Measurements from ENCODE around the gene ACSM3.

The ACSM3 gene

DNA sequence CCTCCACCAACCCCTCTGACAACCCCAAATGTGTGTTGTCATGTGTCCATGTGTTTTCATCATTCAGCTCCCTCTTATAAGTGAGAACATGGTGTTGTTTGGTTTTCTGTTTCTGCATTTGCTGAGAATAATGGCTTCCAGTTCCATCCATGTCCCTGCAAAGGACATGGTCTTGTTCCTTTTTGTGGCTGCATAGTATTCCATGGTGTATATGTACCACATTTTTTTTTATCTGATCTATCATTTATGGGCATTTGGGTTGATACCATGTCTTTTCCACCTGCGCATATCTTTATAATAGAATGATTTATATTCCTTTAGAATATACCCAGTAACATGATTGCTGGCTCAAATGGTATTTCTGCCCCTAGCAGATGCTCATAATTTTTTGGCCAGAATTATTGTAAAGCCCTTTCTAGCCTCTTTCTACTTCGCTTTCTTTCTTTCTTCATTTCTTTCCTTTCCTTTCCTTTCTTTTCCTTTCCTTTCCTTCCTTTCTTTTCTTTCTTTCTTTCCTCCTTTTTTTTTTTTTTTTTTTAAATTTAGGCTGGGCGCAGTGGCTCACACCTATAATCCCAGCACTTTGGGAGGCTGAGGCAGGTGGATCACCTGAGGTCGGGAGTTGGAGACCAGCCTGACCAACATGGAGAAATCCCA is 55.2 kb downstream of the ACSM3 start:
- Histone ChIP-seq H2BK5ac (ENCODE audit: low read depth, low read length, poor library complexity) (no peak overlapping the region), H4K8ac (ENCODE audit: low read depth, low read length) (no peak overlapping the region), H3K79me1 (ENCODE audit: low read length) (no peaks in the 10 kb centered on the region), H3K4me2 (ENCODE audit: low read length) (no peak overlapping the region), H2AFZ (ENCODE audit: insufficient read depth, low read length, poor library complexity) (no peak overlapping the region), H3K36me3 (ENCODE audit: control insufficient read depth in 1 of 2, insufficient read depth in 2 of 2, low read length in 2 of 2) (peaks cover 0 to 1% of the 10 kb centered on the region in 2 experiments), H3K18ac (ENCODE audit: low read length) (no peak overlapping the region), H3K9me3 (ENCODE audit: insufficient read depth, low read depth, low read length) (no peaks in the 10 kb centered on the region), H2AK5ac (ENCODE audit: low read length) (no peak overlapping the region), H3K23ac (ENCODE audit: low read length) (no peak overlapping the region), H3K79me2 (ENCODE audit: control insufficient read depth, insufficient read depth, low read length, poor library complexity) (no peaks in the 10 kb centered on the region), H4K12ac (ENCODE audit: low read depth, low read length) (no peak overlapping the region), H4K91ac (ENCODE audit: low read depth, low read length) (no peak overlapping the region), H2BK120ac (ENCODE audit: insufficient read depth, low read length, poor library complexity) (no peak overlapping the region), H3K9ac (ENCODE audit: low read length) (no peak overlapping the region), H3K14ac (ENCODE audit: low read length) (no peak overlapping the region), H3K4me3 (ENCODE audit: low read depth, low read length) (no peak overlapping the region), H3K27ac (ENCODE audit: low read depth, low read length) (no peak overlapping the region), H3K4me1 (ENCODE audit: control insufficient read depth in 1 of 2, insufficient read depth in 2 of 2, low read length in 2 of 2) (no peaks in the 10 kb centered on the region), H3K27me3 (ENCODE audit: insufficient read depth, low read length) (no peaks in the 10 kb centered on the region), H2BK12ac (ENCODE audit: low read length) (no peak overlapping the region), H3K4ac (ENCODE audit: low read depth, low read length) (no peak overlapping the region)
- no peak for DNase-seq
- no CpG with 5 or more reads among the region's 4 CpGs for WGBS (ENCODE audit: extremely low coverage, insufficient coverage, insufficient read length)

DNA sequence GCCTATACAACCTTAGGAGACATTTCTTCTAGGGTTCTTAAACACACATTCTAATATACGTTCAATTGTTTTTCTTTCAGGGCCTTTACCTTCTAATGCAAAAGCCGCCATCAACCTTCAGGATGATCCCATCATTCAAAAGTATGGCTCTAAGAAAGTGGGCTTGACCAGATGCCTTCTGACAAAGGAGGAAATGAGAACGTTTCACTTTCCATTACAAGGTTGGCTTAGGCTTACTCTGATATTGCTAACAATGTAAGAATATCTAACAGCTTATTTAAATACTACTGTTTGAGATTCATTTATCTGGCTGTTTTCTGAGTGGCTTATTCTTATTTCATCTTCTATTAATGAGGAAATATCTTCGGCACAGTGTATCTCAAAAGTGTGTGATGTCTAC is 57.9 kb downstream of the ACSM3 start:
- no peak overlapping the region for H2AK5ac ChIP-seq (ENCODE audit: low read length)
- no peak overlapping the region for H4K8ac ChIP-seq (ENCODE audit: low read depth, low read length)
- no peak overlapping the region for H3K4ac ChIP-seq (ENCODE audit: low read depth, low read length)
- no peak overlapping the region for H2BK120ac ChIP-seq (ENCODE audit: insufficient read depth, low read length, poor library complexity)
- no peak overlapping the region for H3K4me2 ChIP-seq (ENCODE audit: low read length)
- no CpG with 5 or more reads among the region's 4 CpGs for WGBS (ENCODE audit: extremely low coverage, insufficient coverage, insufficient read length)
- H3K79me1 ChIP-seq (ENCODE audit: low read length): no peaks in the 10 kb centered on the region
- H3K79me2 ChIP-seq (ENCODE audit: control insufficient read depth, insufficient read depth, low read length, poor library complexity): no peaks in the 10 kb centered on the region
- no peaks in the 10 kb centered on the region for H3K9me3 ChIP-seq (ENCODE audit: insufficient read depth, low read depth, low read length)
- no peak overlapping the region for H3K9ac ChIP-seq (ENCODE audit: low read length)
- H3K4me1 ChIP-seq (ENCODE audit: control insufficient read depth in 1 of 2, insufficient read depth in 2 of 2, low read length in 2 of 2): no peaks in the 10 kb centered on the region
- no peak overlapping the region for H3K27ac ChIP-seq (ENCODE audit: low read depth, low read length)
- no peak overlapping the region for H4K91ac ChIP-seq (ENCODE audit: low read depth, low read length)
- H3K4me3 ChIP-seq (ENCODE audit: low read depth, low read length): no peak overlapping the region
- H2BK12ac ChIP-seq (ENCODE audit: low read length): no peak overlapping the region
- no peaks in the 10 kb centered on the region for H3K36me3 ChIP-seq (ENCODE audit: control insufficient read depth in 1 of 2, insufficient read depth in 2 of 2, low read length in 2 of 2)
- no peak overlapping the region for H3K14ac ChIP-seq (ENCODE audit: low read length)
- no peak overlapping the region for H2AFZ ChIP-seq (ENCODE audit: insufficient read depth, low read length, poor library complexity)
- no peak for DNase-seq
- no peak overlapping the region for H4K12ac ChIP-seq (ENCODE audit: low read depth, low read length)
- no peak overlapping the region for H2BK5ac ChIP-seq (ENCODE audit: low read depth, low read length, poor library complexity)
- no peak overlapping the region for H3K18ac ChIP-seq (ENCODE audit: low read length)
- H3K23ac ChIP-seq (ENCODE audit: low read length): no peak overlapping the region
- H3K27me3 ChIP-seq (ENCODE audit: insufficient read depth, low read length): no peaks in the 10 kb centered on the region

DNA sequence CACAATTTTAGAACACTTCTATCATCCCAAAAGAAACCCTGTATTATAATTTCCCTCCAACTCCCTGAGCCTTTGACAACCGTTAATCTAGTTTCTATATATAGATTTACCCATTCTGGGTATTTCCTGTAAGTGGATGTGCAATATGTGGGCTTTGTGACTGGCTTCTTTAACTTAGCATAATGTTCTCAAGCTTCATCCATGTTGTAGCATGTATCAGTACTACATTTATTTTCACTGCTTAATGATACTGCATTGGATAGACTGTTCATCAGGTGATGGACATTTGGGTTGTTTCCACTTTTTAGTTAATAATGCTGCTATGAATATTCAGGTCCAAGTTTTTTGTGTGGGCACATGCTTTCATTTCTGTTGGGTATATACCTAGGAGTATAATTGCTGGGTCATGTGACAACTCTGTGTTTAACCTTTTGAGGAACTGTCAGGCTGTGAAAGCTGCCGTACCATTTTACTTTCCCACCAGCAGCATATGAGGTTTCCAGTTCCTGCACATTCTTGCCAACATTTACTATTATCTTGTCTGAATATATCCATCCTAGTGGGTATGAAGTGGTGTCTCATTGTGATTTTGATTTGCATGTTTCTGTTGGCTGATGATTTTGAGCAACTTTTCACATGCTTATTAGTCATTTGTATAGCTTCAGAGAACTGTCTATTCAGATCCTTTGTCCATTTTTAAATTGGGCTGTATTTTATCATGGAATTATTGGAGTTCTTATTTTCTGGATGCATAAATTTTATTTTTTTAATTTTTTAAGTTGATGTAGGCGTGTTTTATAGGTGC is 58.9 kb downstream of the ACSM3 start:
- no peaks in the 10 kb centered on the region for H3K79me2 ChIP-seq (ENCODE audit: control insufficient read depth, insufficient read depth, low read length, poor library complexity)
- H2BK120ac ChIP-seq (ENCODE audit: insufficient read depth, low read length, poor library complexity): no peak overlapping the region
- H3K27ac ChIP-seq (ENCODE audit: low read depth, low read length): no peak overlapping the region
- H2AK5ac ChIP-seq (ENCODE audit: low read length): no peak overlapping the region
- no peak overlapping the region for H3K4me3 ChIP-seq (ENCODE audit: low read depth, low read length)
- H3K9ac ChIP-seq (ENCODE audit: low read length): no peak overlapping the region
- H3K4ac ChIP-seq (ENCODE audit: low read depth, low read length): no peak overlapping the region
- H4K8ac ChIP-seq (ENCODE audit: low read depth, low read length): no peak overlapping the region
- no peaks in the 10 kb centered on the region for H3K4me1 ChIP-seq (ENCODE audit: control insufficient read depth in 1 of 2, insufficient read depth in 2 of 2, low read length in 2 of 2)
- H3K23ac ChIP-seq (ENCODE audit: low read length): no peak overlapping the region
- no peak for DNase-seq
- H2AFZ ChIP-seq (ENCODE audit: insufficient read depth, low read length, poor library complexity): no peak overlapping the region
- no peak overlapping the region for H3K4me2 ChIP-seq (ENCODE audit: low read length)
- H3K27me3 ChIP-seq (ENCODE audit: insufficient read depth, low read length): no peaks in the 10 kb centered on the region
- no peaks in the 10 kb centered on the region for H3K79me1 ChIP-seq (ENCODE audit: low read length)
- H4K91ac ChIP-seq (ENCODE audit: low read depth, low read length): no peak overlapping the region
- no peaks in the 10 kb centered on the region for H3K9me3 ChIP-seq (ENCODE audit: insufficient read depth, low read depth, low read length)
- WGBS (ENCODE audit: extremely low coverage, insufficient coverage, insufficient read length): no CpG with 5 or more reads among the region's 3 CpGs
- H3K36me3 ChIP-seq (ENCODE audit: control insufficient read depth in 1 of 2, insufficient read depth in 2 of 2, low read length in 2 of 2): no peaks in the 10 kb centered on the region
- H3K14ac ChIP-seq (ENCODE audit: low read length): no peak overlapping the region
- no peak overlapping the region for H2BK5ac ChIP-seq (ENCODE audit: low read depth, low read length, poor library complexity)
- H2BK12ac ChIP-seq (ENCODE audit: low read length): no peak overlapping the region
- H3K18ac ChIP-seq (ENCODE audit: low read length): no peak overlapping the region
- no peak overlapping the region for H4K12ac ChIP-seq (ENCODE audit: low read depth, low read length)

DNA sequence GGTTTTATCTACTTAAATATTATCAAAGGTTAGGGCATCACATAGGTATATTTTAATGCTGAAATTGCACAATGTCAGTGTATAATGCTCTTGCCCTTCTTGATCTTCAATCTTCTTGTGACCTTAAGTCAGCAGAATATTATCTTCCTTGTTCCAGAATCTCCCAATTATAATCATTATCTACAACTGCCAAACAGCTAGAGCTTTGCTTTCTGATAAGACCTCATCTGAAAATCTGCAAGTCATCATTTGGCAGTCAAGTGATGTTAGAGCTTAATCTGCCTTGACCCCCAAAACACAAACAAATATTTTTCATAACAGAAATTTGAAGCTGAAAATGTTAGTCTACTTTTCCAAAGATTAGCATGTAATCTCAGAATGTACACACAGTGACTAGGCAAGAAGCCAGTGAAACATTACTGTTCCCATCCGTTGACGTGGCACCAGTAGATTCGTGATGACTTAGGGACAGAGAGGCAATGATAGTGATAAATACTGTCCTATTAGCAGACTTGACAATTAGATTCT is 62.3 kb downstream of the ACSM3 start:
- no peak overlapping the region for H2BK120ac ChIP-seq (ENCODE audit: insufficient read depth, low read length, poor library complexity)
- H2BK5ac ChIP-seq (ENCODE audit: low read depth, low read length, poor library complexity): no peak overlapping the region
- no peaks in the 10 kb centered on the region for H3K27me3 ChIP-seq (ENCODE audit: insufficient read depth, low read length)
- no peak overlapping the region for H3K18ac ChIP-seq (ENCODE audit: low read length)
- H3K9me3 ChIP-seq (ENCODE audit: insufficient read depth, low read depth, low read length): no peaks in the 10 kb centered on the region
- H4K8ac ChIP-seq (ENCODE audit: low read depth, low read length): no peak overlapping the region
- H2AFZ ChIP-seq (ENCODE audit: insufficient read depth, low read length, poor library complexity): no peak overlapping the region
- H3K27ac ChIP-seq (ENCODE audit: low read depth, low read length): no peak overlapping the region
- H3K4me3 ChIP-seq (ENCODE audit: low read depth, low read length): no peak overlapping the region
- H3K4ac ChIP-seq (ENCODE audit: low read depth, low read length): no peak overlapping the region
- no peak overlapping the region for H3K9ac ChIP-seq (ENCODE audit: low read length)
- no peak overlapping the region for H3K23ac ChIP-seq (ENCODE audit: low read length)
- H4K91ac ChIP-seq (ENCODE audit: low read depth, low read length): no peak overlapping the region
- H3K79me2 ChIP-seq (ENCODE audit: control insufficient read depth, insufficient read depth, low read length, poor library complexity): no peaks in the 10 kb centered on the region
- H3K36me3 ChIP-seq (ENCODE audit: control insufficient read depth in 1 of 2, insufficient read depth in 2 of 2, low read length in 2 of 2): no peaks in the 10 kb centered on the region
- DNase-seq: no peak
- no peak overlapping the region for H3K4me2 ChIP-seq (ENCODE audit: low read length)
- no peaks in the 10 kb centered on the region for H3K79me1 ChIP-seq (ENCODE audit: low read length)
- H4K12ac ChIP-seq (ENCODE audit: low read depth, low read length): no peak overlapping the region
- WGBS (ENCODE audit: extremely low coverage, insufficient coverage, insufficient read length): no CpG with 5 or more reads among the region's 3 CpGs
- H2BK12ac ChIP-seq (ENCODE audit: low read length): no peak overlapping the region
- H2AK5ac ChIP-seq (ENCODE audit: low read length): no peak overlapping the region
- H3K4me1 ChIP-seq (ENCODE audit: control insufficient read depth in 1 of 2, insufficient read depth in 2 of 2, low read length in 2 of 2): no peaks in the 10 kb centered on the region
- no peak overlapping the region for H3K14ac ChIP-seq (ENCODE audit: low read length)
